Esophagus (tissue), 2 donors: ENCODE data around the gene LPCAT4. TPM values are rescaled to one million over a fixed set of nuclear protein-coding genes. Genes with fewer than 3 reads are reported as not detected.
A peak's percentile ranks its signal among the peaks of the same experiment; 100 is the strongest.
"Not testable (repeated sequence)": the region's sequence is repeated elsewhere in the genome, so short reads cannot be mapped to it uniquely, and the experiment has no call there.

Experiments
- H3K27ac ChIP-seq, 2 donors: one replicate each; pipeline ENCODE4 v1.5.1; 2013; ENCODE audit warnings: low read depth in 2 of 2, mild to moderate bottlenecking in 2 of 2, inconsistent platforms in 1 of 2, low read length in 1 of 2, moderate library complexity in 1 of 2
- H3K27me3 ChIP-seq, 2 donors: one replicate each; pipeline ENCODE4 v1.6.1; 2013; ENCODE audit warnings: low read length in 2 of 2, control low read depth in 1 of 2, mild to moderate bottlenecking in 1 of 2; ENCODE audit not compliant: insufficient read depth in 2 of 2, control insufficient read depth in 1 of 2
- H3K36me3 ChIP-seq, 2 donors: one replicate each; pipeline ENCODE4 v1.6.1; 2013; ENCODE audit warnings: low read length in 1 of 2; ENCODE audit not compliant: control insufficient read depth in 2 of 2, insufficient read depth in 2 of 2
- H3K4me1 ChIP-seq, 2 donors: one replicate each; pipeline ENCODE4 v1.6.1; 2013; ENCODE audit warnings: low read length in 1 of 2; ENCODE audit not compliant: control insufficient read depth in 2 of 2, insufficient read depth in 2 of 2
- H3K4me3 ChIP-seq, 2 donors: one replicate each; pipeline ENCODE4 v1.5.1; 2013; ENCODE audit warnings: low read length in 2 of 2, mild to moderate bottlenecking in 2 of 2, low read depth in 1 of 2, moderate library complexity in 1 of 2
- H3K9me3 ChIP-seq, 2 donors: one replicate each; pipeline ENCODE4 v1.6.1; 2013; ENCODE audit warnings: mild to moderate bottlenecking in 2 of 2, low read depth in 1 of 2, low read length in 1 of 2, moderate library complexity in 1 of 2; ENCODE audit not compliant: control insufficient read depth in 2 of 2, insufficient read depth in 1 of 2
- WGBS, 2 donors: extraction: QIAGEN DNeasy Blood & Tissue Kit; methylation state at CpG; one replicate each; pipeline ENCODE4 v1.1.7; 2013; 5-methylcytosine and 5-hydroxymethylcytosine counted together
- polyA plus RNA-seq, 2 donors: library from polyadenylated mRNA; stranded (reverse); fragments of 200-250 nt; gene quantifications; one replicate each; pipeline ENCODE4 v1.2.3, GENCODE V29; 2013
- donor health status: healthy with polysubstance abuse.
- donor health status: Bipolar disorder and iron deficiency.

The LPCAT4 gene
- polyA plus RNA-seq, 2 donors = 45.6 to 125 TPM

DNA sequence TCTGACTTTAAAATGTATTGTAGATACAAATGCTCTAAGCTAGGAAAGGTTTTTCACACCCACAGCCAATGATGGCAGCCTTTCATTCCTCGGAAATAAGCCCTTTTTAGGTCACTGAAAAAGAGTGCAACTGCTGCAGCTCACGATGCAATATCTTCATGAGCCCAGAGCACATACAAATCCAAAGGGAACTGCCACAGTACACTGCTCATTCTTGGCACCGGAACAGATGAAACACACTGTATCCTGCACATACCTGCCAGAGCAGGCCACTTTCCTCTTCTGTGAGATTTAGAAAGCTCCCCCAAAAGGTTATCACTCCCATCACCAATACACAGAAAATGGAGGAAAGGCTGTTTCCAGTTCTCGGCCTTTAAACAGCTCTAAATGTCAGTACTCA, 13.5 kb upstream of the LPCAT4 start:
- not testable (repeated sequence) for H3K27ac ChIP-seq, H3K4me3 ChIP-seq, H3K27me3 ChIP-seq, H3K36me3 ChIP-seq, H3K9me3 ChIP-seq, H3K4me1 ChIP-seq
- WGBS, 2 donors = 67 to 88% methylated on average over 4 of the region's 4 CpGs

- peaks cover 0 to 7% of the 10 kb centered on the region in 2 donors for H3K4me1 ChIP-seq
- no peak overlapping the region for H3K4me3 ChIP-seq
- H3K36me3 ChIP-seq = no peaks in the 10 kb centered on the region
- H3K27me3 ChIP-seq = no peaks in the 10 kb centered on the region
- H3K9me3 ChIP-seq = no peaks in the 10 kb centered on the region
- 98% methylated on average over 2 of the region's 2 CpGs for WGBS, 2 donors
- H3K27ac ChIP-seq = no peak overlapping the region
Measured at GRCh38 chr15:34376856-34377255, 9.9 kb upstream of the LPCAT4 start.

DNA sequence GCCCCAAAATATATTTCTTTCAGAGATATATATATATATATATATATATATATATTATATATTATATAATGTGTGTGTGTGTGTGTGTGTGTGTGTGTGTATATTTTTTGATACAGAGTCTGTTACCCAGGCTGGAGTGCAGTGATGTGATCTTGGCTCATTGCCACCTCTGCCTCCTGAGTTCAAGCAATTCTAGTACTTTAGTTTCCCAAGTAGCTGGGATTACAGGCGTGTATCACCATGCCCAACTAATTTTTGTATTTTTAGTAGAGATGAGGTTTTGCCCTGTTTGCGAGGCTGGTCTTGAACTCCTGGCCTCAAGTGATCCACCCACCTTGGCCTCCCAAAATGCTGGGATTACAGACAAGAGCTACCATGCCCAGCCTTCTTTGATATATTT, 8.5 kb upstream of the LPCAT4 start:
- not testable (repeated sequence) for H3K4me1 ChIP-seq, H3K27me3 ChIP-seq, H3K9me3 ChIP-seq, H3K4me3 ChIP-seq, H3K36me3 ChIP-seq, H3K27ac ChIP-seq
- whole genome bisulfite sequencing, 2 donors = 76 to 84% methylated on average over 2 of the region's 2 CpGs

DNA sequence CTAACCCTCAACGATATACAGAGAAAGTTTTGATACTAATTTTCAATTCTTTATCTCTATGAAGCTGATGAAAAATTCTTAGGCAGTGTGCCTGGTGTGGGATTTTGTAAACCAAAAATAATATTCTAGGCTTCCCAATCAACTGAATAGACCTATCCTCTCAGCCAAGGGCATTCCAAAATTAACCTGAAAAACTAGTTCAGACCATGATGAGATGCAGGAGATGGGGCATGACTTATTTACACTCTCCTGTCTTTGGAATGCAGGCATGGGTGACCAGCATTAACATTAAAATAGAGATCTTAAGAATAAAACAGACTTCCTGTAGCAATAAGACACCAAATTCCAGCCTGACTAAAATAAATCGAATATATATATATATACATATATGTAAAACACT, 7.8 kb upstream of the LPCAT4 start:
- no peaks in the 10 kb centered on the region for H3K9me3 ChIP-seq
- 43 to 49% methylated on average over 2 of the region's 2 CpGs for WGBS, 2 donors
- H3K27ac ChIP-seq = no peak overlapping the region
- no peaks in the 10 kb centered on the region for H3K27me3 ChIP-seq
- peaks cover 0 to 7% of the 10 kb centered on the region in 2 donors for H3K4me1 ChIP-seq
- no peak overlapping the region for H3K4me3 ChIP-seq
- H3K36me3 ChIP-seq = no peaks in the 10 kb centered on the region

DNA sequence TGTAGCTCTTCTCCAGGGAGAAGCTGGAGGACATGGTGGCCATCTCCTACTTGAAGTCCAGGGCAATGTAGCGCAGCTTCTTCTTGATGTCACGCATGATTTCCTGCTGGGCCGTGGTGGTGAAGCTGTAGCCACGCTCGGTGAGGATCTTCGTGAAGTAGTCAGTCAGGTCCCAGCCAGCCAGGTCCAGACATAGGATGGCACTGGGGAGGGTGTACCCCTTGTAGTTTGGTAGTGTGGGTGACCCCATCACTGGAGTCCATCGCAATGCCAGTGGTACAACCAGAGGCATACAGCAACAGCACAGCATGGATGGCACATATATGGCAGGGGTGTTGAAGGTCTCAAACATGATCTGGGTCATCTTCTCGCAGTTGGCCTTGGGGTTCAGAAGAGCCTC, 7.0 kb upstream of the LPCAT4 start:
- H3K4me1 ChIP-seq = peaks cover 0 to 7% of the 10 kb centered on the region in 2 donors
- H3K9me3 ChIP-seq = no peaks in the 10 kb centered on the region
- no peaks in the 10 kb centered on the region for H3K36me3 ChIP-seq
- WGBS, 2 donors = 87 to 88% methylated on average over 8 of the region's 8 CpGs
- H3K4me3 ChIP-seq = no peak overlapping the region
- H3K27me3 ChIP-seq = no peaks in the 10 kb centered on the region
- H3K27ac ChIP-seq = no peak overlapping the region

DNA sequence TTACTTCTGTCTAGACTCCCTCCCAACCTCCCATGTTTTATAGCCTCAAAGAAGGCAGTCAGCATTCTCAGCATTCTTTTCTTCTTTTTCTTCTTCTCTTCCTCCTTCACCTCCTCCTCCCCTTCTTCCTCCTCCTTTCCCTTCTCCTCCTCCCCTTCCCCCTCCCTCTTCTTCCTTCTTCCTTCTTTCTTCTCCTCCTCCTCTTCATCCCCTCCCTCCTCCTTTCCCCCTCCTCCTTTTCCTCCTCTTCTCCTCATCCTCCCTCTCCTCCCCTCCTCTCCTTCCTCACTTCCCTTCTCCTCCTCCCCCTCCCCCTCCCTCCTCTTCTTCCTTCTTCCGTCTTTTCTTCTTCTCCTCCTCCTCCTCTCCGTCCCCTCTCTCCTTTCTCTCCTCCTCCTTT, 3.6 kb upstream of the LPCAT4 start:
- Histone ChIP-seq H3K4me1 (peaks cover 0 to 8% of the 10 kb centered on the region in 2 donors), H3K4me3 (no peak overlapping the region), H3K27me3 (no peaks in the 10 kb centered on the region), H3K36me3 (no peaks in the 10 kb centered on the region), H3K27ac (no peak overlapping the region), H3K9me3 (no peaks in the 10 kb centered on the region)
- 65 to 70% methylated on average over 2 of the region's 2 CpGs for WGBS, 2 donors

DNA sequence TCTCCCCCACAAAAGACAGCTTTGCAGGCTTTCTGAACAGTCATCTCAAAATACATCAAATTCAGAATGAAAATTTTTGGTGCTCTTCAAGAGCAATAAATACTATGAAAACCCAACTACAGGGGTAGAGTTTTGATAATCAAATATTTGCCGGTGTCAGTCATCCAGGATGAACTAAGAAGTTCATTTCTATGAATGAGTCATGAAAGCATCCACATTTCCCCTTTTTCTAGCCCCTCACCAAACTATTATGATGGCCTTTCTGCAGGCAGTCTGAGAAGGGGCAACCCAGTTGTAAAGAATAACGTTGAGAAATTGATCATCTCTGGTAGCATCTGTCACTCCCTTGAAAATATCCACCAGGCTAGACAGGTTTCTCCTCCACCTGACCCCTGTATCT, 3.1 kb upstream of the LPCAT4 start:
- H3K4me3 ChIP-seq = no peak overlapping the region
- H3K27ac ChIP-seq = no peak overlapping the region
- no peaks in the 10 kb centered on the region for H3K36me3 ChIP-seq
- no peaks in the 10 kb centered on the region for H3K27me3 ChIP-seq
- H3K9me3 ChIP-seq = no peaks in the 10 kb centered on the region
- peaks cover 0 to 11% of the 10 kb centered on the region in 2 donors for H3K4me1 ChIP-seq
- 62 to 65% methylated on average over 2 of the region's 2 CpGs for WGBS, 2 donors

DNA sequence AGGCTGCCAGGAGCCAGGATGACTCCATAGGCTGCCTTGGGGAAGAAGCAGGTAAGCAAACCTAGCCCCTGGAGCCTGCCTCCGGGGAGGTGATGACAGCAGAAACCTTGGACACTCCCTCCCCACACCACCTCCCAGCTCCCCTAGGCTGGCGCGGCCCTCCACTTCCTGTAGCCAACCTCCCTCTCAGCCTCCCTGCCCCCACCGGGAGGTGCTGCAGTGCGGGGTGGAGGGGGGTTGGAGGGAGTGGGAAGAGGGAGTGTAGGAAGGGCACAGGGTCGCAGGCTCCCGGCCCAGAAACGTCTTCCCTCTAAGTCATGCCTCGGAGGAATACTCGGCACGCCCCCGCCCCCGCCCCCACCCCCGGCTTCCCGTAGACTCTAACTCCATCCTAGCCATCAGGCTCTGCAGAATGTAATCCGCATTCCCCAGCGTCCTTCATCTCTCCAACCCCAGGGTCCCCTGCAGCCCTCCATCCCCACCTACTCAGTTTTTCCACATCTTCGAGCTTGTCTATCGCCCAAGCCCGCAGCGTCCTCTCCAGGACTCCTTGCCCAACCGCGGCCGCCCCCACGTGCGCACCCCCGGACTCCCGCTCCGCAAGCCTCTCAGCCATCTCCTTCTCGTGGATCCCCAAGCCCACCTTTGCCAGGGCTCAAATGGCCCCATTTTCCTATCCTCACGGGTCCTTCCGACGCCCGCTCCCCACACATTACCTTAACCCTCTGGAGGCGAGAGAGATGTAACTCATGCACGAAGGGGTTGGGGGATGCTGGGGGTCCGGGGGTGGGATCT, 528 bp downstream of the LPCAT4 start:
- Histone ChIP-seq H3K4me1 (peaks cover 2 to 7% of the 10 kb centered on the region in 2 donors), H3K27ac (peak overlapping the region; percentile 80 to 98), H3K36me3 (peaks cover 4 to 8% of the 10 kb centered on the region in 2 donors), H3K9me3 (no peaks in the 10 kb centered on the region), H3K27me3 (no peaks in the 10 kb centered on the region), H3K4me3 (peak overlapping the region; percentile 78 to 91)
- WGBS, 2 donors = 0% methylated on average over 32 to 37 of the region's 37 CpGs

- Histone ChIP-seq H3K4me1 (peaks cover 2 to 7% of the 10 kb centered on the region in 2 donors), H3K4me3 (peak overlapping the region; percentile 78 to 91), H3K9me3 (no peaks in the 10 kb centered on the region), H3K36me3 (peaks cover 4 to 14% of the 10 kb centered on the region in 2 donors), H3K27ac (peak overlapping the region; percentile 14 to 72), H3K27me3 (no peaks in the 10 kb centered on the region)
- 34 to 36% methylated on average over 5 of the region's 5 CpGs for WGBS, 2 donors
Measured at GRCh38 chr15:34365836-34366235, 1.2 kb downstream of the LPCAT4 start.
